ENCODE measurements around the gene TRAF6. TPM values are rescaled to one million over a fixed set of nuclear protein-coding genes. Genes with fewer than 3 reads are reported as not detected.

TRAF6 gene
- total RNA-seq, 1 experiment from 2014 or later = 9.2 TPM

DNA sequence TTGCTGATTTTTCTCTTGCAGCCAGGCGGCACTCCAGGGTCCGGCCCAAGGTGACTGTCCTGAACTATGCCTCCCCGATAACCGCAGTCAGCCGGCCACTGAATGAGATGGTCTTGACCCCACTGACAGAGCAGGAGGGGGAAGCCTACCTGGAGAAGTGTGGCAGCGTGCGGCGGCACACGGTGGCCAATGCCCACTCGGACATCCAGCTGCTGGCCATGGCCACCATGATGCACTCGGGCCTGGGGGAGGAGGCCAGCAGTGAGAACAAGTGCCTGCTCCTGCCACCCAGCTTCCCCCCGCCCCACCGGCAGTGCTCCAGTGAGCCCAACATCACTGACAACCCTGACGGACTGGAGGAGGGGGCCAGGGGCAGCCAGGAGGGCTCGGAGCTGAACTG, 47.8 kb downstream of the TRAF6 start:
- peaks cover 43% of the 10 kb centered on the region for H3K36me3 ChIP-seq
- no peaks in the 10 kb centered on the region for H3K27me3 ChIP-seq (replicated peaks)
- no peaks in the 10 kb centered on the region for H3K9me3 ChIP-seq (replicated peaks)
- H3K4me3 ChIP-seq = no peak overlapping the region
- no peak overlapping the region for H3K27ac ChIP-seq
- no peak for DNase-seq (ENCODE audit: low read depth in 1 of 2, low spot score in 2 of 2)
- peaks cover 33% of the 10 kb centered on the region for H3K4me1 ChIP-seq (replicated peaks)

DNA sequence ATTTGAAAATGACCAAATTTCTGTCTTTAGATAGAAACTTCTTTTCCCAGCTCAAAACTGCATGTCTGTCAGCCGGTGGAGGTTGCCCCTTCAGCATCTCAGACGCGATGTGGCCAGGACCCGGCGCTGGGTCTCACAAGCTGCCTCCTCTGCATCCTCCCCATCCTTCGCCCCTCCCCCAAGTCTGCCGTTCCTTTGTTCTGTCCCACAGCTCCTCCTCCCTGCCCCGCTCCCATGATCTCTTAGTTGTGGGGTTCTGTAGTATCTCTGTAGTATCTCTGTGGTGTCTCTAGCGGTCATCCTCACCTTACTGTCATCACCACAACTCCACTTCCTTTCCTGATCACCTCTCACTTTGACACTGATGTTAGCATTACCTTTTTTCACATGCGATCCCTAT, 49.9 kb downstream of the TRAF6 start:
- no peak overlapping the region for H3K27ac ChIP-seq
- no peak overlapping the region for H3K4me3 ChIP-seq
- peaks cover 47% of the 10 kb centered on the region for H3K4me1 ChIP-seq (replicated peaks)
- no peaks in the 10 kb centered on the region for H3K27me3 ChIP-seq (replicated peaks)
- H3K36me3 ChIP-seq = peaks cover 44% of the 10 kb centered on the region
- no peak for DNase-seq (ENCODE audit: low read depth in 1 of 2, low spot score in 2 of 2)
- no peaks in the 10 kb centered on the region for H3K9me3 ChIP-seq (replicated peaks)

DNA sequence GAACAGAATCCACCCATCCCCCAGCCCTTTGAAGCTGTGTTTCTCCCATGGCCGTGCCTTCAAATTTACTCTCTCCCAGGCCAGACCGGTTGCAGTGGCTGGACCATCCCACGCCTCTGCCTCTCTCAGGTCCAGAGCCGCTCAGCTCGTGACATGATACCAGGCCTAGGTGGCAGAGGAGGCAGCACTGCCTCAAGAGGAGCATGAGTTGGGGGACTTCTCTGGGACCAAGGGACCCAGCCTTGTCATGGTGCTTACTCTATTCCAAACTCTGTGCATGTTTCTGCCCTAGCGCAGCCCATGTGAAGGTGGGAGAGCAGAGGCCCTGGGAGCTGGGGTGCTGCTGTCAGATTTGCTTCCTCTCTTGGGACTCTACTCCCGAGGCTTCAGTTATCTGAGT, 51.0 kb downstream of the TRAF6 start:
- H3K36me3 ChIP-seq = peaks cover 54% of the 10 kb centered on the region
- no peak overlapping the region for H3K4me3 ChIP-seq
- no peaks in the 10 kb centered on the region for H3K9me3 ChIP-seq (replicated peaks)
- no peak overlapping the region for H3K27ac ChIP-seq
- peaks cover 47% of the 10 kb centered on the region for H3K4me1 ChIP-seq (replicated peaks)
- no peak for DNase-seq (ENCODE audit: low read depth in 1 of 2, low spot score in 2 of 2)
- no peaks in the 10 kb centered on the region for H3K27me3 ChIP-seq (replicated peaks)

DNA sequence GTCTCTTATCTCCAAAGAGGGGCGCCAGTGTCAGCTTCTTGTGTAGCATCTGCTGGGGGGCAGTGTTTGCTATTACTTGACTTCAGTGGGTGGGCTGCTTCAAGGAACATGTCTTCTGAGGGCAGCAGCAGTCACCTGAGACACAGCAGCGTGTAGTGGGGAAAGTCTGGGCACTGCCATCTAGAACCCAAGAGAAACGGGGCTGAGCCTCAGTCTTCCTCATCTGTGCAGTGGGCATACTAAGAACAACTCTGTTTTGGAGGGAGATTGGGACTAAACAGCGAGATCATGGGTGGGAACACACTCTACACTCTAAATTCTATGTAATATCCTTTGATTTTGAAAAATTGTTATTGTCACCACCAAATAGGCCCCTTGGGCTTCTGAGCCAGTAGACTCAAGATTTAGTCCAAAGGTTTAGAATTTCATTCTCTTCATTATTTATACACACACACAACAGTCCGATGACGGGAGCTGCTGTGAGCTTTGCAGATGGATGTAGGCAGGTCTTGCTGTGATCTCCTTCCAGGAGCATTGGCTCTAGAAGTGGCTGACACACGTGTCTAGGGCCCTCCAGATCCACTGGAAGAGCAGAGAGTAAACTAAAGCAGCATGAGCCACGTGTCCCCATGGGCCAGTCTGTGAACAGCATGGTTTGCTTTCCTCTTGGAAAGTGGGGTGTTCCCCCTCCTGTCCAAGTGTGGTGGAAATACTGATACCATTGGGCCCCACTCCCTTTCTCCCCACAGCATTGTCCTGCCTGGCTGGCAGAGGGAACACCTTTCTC, 51.8 kb downstream of the TRAF6 start:
- H3K27ac ChIP-seq = no peak overlapping the region
- H3K9me3 ChIP-seq (replicated peaks) = no peaks in the 10 kb centered on the region
- H3K4me1 ChIP-seq (replicated peaks) = peaks cover 47% of the 10 kb centered on the region
- peaks cover 61% of the 10 kb centered on the region for H3K36me3 ChIP-seq
- DNase-seq (ENCODE audit: low read depth in 1 of 2, low spot score in 2 of 2) = no peak
- H3K4me3 ChIP-seq = no peak overlapping the region
- no peaks in the 10 kb centered on the region for H3K27me3 ChIP-seq (replicated peaks)

DNA sequence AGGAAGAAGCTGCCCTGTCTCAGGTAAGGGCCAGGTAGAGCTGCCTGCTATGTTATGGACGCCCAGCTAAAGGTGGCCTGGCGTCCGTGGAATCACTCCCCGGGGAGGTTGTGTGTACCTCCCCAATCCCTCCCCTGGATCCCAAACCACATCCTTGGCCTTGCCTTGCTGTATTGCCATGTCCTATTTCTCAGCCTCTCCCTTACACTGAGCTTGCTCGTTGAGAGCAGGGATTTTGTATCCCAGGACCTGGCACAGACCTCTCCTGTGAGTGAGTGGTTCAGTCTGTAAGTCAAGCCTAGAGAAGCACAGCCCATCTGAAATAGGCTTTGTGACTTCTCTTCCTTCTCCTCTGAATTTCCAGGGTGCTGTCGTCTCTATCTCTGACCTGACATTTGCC, 53.9 kb downstream of the TRAF6 start:
- Histone ChIP-seq H3K4me1 (replicated peaks) (peaks cover 51% of the 10 kb centered on the region), H3K9me3 (replicated peaks) (no peaks in the 10 kb centered on the region), H3K27ac (peak overlapping the region; percentile 79), H3K27me3 (replicated peaks) (no peaks in the 10 kb centered on the region), H3K4me3 (no peak overlapping the region), H3K36me3 (peaks cover 70% of the 10 kb centered on the region)
- DNase-seq (ENCODE audit: low read depth in 1 of 2, low spot score in 2 of 2) = no peak

DNA sequence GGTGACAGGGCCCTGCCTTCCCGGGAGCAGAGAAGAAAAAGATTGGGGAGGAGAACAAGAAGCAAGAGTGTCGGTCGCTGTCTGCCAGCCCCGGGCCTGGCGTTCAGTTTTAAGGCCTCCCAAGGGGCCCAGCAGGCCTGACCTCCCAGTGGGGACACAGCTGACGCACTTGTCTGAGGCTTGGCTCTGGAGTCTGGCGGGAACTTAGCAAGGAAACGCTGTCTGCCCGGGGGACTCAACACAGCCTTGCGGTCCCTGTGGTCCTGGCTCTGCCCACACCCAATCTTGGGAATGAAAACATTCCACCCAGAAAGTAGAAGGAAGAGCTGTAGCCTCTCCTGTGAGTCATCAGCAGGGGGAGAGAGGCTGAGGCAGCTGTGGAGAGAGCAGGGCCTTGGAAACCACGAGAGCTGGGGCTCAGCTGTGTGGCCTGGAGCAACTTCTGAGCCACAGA, 54.4 kb downstream of the TRAF6 start:
- DNase-seq (ENCODE audit: low read depth in 1 of 2, low spot score in 2 of 2) = peak; percentile 99
- Histone ChIP-seq H3K4me1 (replicated peaks) (peaks cover 54% of the 10 kb centered on the region), H3K27ac (peak overlapping the region; percentile 97), H3K36me3 (peaks cover 71% of the 10 kb centered on the region), H3K27me3 (replicated peaks) (no peaks in the 10 kb centered on the region), H3K9me3 (replicated peaks) (no peaks in the 10 kb centered on the region), H3K4me3 (no peak overlapping the region)

DNA sequence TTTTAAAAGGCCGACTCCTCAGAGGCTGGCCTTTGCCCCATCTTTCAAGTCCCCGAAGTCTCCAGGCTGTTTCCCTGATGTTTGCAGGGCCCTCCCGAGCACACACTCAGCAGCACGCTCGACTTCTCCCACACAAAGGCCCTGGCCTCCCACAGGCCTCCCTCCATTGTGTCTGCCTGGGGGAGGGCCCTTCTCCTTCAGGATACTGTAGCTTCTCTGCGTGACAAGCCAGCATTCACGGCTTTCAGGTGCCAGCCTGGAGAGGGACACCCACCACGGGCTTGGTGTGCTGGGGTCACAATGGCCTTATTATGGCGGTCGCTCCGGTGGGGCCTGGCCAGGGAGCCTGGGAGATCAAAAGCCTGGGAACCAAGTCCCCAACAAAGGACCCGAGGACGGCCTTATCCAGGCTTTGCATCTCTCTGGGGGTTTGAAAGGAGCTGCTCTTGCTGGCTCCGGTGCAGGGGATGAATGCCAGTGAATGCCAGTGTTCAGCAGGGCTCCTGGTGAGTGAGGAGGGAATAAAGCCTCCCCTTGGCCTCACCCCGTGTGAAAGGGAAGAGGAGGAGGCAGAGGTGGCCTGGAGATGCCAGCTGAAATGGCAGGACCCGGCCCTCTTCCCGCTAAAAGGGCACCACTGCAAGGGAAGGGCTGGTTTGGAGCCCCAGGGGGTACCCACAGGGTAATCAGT, 55.0 kb downstream of the TRAF6 start:
- H3K9me3 ChIP-seq (replicated peaks) = no peaks in the 10 kb centered on the region
- H3K4me3 ChIP-seq = no peak overlapping the region
- H3K27ac ChIP-seq = peak overlapping the region; percentile 97
- peaks cover 60% of the 10 kb centered on the region for H3K4me1 ChIP-seq (replicated peaks)
- H3K27me3 ChIP-seq (replicated peaks) = no peaks in the 10 kb centered on the region
- H3K36me3 ChIP-seq = peaks cover 77% of the 10 kb centered on the region
- peak; percentile 91 to 95 for DNase-seq (ENCODE audit: low read depth in 1 of 2, low spot score in 2 of 2)

DNA sequence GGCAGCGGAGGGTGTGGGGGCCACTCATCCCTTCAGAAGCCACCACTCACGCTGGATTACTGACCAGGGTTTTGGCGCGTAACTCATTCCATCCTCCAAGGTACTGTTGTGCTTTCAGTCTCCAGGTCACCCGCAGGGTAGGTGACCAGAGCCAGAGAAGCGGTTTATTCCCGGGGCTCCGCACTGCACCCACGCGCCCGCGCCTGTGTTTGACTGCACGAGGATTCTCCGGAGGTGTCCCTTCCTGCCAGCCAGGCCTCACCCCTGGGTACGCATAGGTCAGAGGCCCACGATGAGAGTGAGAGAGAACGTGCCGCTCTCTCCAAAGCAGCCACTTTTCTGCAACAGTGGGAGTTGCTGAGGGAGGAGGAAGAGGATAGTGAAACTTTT, 55.5 kb downstream of the TRAF6 start:
- Histone ChIP-seq H3K9me3 (replicated peaks) (no peaks in the 10 kb centered on the region), H3K27ac (peak overlapping the region; percentile 97), H3K4me3 (no peak overlapping the region), H3K27me3 (replicated peaks) (no peaks in the 10 kb centered on the region), H3K4me1 (replicated peaks) (peaks cover 65% of the 10 kb centered on the region), H3K36me3 (peaks cover 83% of the 10 kb centered on the region)
- no peak for DNase-seq (ENCODE audit: low read depth in 1 of 2, low spot score in 2 of 2)

DNA sequence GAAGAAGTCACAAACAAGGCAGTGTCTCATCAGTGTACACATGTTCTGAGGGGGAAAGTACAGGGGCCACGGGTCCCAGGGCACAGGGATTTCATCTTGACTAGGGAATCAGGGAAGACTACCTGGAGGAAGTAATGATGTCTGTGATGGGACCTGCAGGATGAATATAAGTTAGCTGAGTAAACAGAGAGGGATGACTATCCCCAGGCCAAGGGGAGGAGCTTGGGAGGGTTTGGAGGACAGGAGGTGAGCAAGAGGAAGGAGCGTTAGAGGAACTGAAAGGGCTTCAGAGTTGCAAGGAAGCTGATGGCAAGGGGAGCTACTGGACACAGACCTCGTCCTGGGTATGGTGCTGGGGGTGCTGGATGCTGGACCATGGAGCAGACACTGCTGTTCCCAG, 56.4 kb downstream of the TRAF6 start:
- peak; percentile 37 to 61 for DNase-seq (ENCODE audit: low read depth in 1 of 2, low spot score in 2 of 2)
- Histone ChIP-seq H3K27ac (peak overlapping the region; percentile 97), H3K9me3 (replicated peaks) (no peaks in the 10 kb centered on the region), H3K4me3 (no peak overlapping the region), H3K36me3 (peaks cover 90% of the 10 kb centered on the region), H3K27me3 (replicated peaks) (no peaks in the 10 kb centered on the region), H3K4me1 (replicated peaks) (peaks cover 68% of the 10 kb centered on the region)

DNA sequence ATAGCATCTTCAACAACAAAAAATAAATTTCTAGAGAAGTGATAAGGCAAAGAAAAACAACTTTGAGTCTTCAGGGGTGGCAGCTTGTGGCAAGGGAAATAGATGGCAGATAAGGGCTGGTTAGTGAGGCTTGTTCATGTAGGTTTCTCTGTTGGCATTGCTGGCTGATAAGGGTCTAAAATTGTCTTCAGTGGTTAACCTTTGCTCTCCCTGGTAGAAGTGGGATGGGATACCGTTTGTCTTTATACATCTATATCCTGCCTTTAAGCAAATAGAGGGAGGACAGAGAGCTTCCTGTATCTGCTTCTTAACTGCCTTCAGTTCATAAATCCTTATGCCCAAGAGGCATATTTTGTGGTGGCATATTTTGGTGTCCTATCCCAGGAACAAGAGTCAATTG, 57.1 kb downstream of the TRAF6 start:
- no peaks in the 10 kb centered on the region for H3K27me3 ChIP-seq (replicated peaks)
- peaks cover 68% of the 10 kb centered on the region for H3K4me1 ChIP-seq (replicated peaks)

DNA sequence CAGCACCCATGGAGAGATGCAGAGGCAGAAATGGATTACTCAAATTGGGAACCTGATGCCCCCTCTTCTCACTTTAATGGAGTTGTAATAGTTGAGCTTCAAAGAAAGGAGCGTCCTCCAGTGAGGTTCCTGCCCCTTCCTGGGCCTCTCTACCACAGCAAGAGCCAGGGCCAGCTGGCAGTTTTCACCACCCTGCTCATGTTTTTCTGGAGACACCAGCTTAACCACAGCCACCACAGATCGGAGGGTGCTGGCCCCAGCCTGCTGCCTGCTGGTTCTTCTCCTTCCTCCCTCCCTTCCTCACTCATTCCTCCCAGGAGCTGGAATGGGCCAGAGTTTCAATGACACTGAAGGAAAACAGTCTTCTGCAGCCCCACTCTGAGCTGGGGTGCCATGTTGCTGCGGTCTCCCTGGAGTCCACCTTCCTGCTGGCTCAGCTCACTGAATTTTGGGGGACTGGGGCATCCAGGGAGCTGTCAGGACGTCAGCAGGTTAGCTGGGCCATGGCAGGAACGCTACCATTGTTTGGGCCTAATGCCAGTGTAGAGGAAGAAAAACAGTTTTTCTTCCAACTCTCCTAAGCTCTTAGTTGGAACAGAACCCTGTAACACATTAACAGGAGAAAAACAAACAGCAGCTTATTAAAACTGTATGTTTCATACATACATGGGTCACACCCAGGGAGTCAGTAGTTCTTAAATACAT, 57.7 kb downstream of the TRAF6 start:
- peak overlapping the region; percentile 97; the same call in 1 of the 2 replicates for H3K27ac ChIP-seq
- DNase-seq (ENCODE audit: low read depth in 1 of 2, low spot score in 2 of 2) = peak; percentile 37 to 50
- H3K9me3 ChIP-seq (replicated peaks) = no peaks in the 10 kb centered on the region
- no peak overlapping the region for H3K4me3 ChIP-seq
- peaks cover 68% of the 10 kb centered on the region for H3K4me1 ChIP-seq (replicated peaks)
- peaks cover 92% of the 10 kb centered on the region for H3K36me3 ChIP-seq
- H3K27me3 ChIP-seq (replicated peaks) = no peaks in the 10 kb centered on the region

More for the DNA sequence above, 57.1 kb downstream of the TRAF6 start:
- Histone ChIP-seq H3K9me3 (replicated peaks) (no peaks in the 10 kb centered on the region), H3K4me3 (no peak overlapping the region), H3K27ac (peak overlapping the region; percentile 97), H3K36me3 (peaks cover 90% of the 10 kb centered on the region)
- DNase-seq (ENCODE audit: low read depth in 1 of 2, low spot score in 2 of 2) = peak in 1 of 2 experiments; percentile 19

DNA sequence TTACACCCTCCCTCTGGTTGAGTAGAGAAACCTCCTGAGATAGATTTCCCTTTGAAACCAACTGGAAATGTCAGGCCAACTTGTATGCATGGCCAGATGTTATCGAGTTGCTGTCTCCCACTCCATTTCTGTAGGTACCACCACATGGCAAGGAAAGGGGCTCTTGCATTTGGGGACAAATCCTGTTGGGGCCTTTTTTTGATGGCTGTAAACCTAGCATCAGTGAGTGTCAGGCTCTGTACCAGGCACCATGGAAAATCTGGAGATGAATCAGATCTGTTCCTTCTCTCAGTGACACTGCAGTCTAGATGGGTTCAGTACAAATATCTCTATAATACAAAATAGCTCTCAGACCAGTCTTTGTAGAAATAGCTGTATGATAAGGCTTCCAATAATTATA, 58.4 kb downstream of the TRAF6 start:
- H3K27me3 ChIP-seq (replicated peaks) = no peaks in the 10 kb centered on the region
- H3K36me3 ChIP-seq = peaks cover 93% of the 10 kb centered on the region
- no peak for DNase-seq (ENCODE audit: low read depth in 1 of 2, low spot score in 2 of 2)
- H3K4me1 ChIP-seq (replicated peaks) = peaks cover 63% of the 10 kb centered on the region
- no peak overlapping the region for H3K27ac ChIP-seq
- H3K9me3 ChIP-seq (replicated peaks) = no peaks in the 10 kb centered on the region
- no peak overlapping the region for H3K4me3 ChIP-seq

DNA sequence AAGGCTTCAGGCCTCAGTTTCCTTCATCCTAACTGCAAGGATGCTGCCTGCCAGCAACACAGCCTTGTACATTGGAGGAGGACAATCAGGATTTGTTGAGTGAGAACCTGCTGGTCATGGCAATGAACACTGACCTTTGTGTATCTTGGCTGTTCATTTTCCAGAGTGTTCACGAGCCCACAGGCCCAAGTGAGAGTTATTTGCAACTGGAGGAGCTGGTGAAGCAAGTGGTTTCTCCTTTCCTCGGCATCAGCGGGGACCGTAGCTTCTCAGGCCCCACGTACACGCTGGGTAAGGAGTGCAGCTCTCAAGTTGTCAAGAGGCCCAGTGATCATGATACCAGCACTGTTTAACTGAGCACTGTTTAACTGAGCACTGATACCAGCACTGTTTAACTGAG, 59.0 kb downstream of the TRAF6 start:
- H3K9me3 ChIP-seq (replicated peaks) = no peaks in the 10 kb centered on the region
- H3K27ac ChIP-seq = no peak overlapping the region
- no peak overlapping the region for H3K4me3 ChIP-seq
- DNase-seq (ENCODE audit: low read depth in 1 of 2, low spot score in 2 of 2) = no peak
- peaks cover 57% of the 10 kb centered on the region for H3K4me1 ChIP-seq (replicated peaks)
- H3K36me3 ChIP-seq = peaks cover 93% of the 10 kb centered on the region
- H3K27me3 ChIP-seq (replicated peaks) = no peaks in the 10 kb centered on the region

DNA sequence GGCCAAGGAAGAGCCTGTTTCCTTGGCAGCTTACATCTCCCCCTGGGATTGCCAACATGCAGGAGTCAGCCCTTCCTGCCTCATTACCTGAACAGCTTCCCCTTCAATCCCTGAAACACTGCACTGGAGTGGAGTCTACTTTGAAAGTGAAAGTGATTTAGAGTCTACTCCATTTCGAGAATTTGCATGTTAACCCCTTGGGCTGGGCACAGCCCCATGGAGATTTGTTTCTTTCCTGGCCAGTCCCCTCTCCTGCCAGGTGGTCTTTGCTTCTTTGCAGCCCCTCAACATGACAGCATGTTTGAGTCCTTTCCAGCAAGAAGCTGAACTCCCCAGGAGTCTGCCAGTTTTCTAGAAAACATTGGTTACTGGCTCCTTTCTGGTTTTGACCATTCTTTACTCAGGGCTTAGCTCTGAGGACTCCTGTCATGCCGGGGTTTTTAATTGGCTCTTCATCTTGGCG, 59.9 kb downstream of the TRAF6 start:
- peaks cover 99% of the 10 kb centered on the region for H3K36me3 ChIP-seq
- peaks cover 49% of the 10 kb centered on the region for H3K4me1 ChIP-seq (replicated peaks)
- 0 out of 2 replicates have a peak overlapping the region, but pooled peaks have one; percentile 8 for H3K27ac ChIP-seq
- DNase-seq (ENCODE audit: low read depth in 1 of 2, low spot score in 2 of 2) = no peak
- no peaks in the 10 kb centered on the region for H3K27me3 ChIP-seq (replicated peaks)
- no peaks in the 10 kb centered on the region for H3K9me3 ChIP-seq (replicated peaks)
- H3K4me3 ChIP-seq = no peak overlapping the region

All from SJSA1 (cell line).